T-helper 1 cell (primary cell): ENCODE results near the gene FBXL13.
"Not testable (repeated sequence)": the region's sequence is repeated elsewhere in the genome, so short reads cannot be mapped to it uniquely, and the experiment has no call there.

ENCODE experiments used
- DNase-seq, 5 donors: peaks; one replicate each; pipeline ENCODE4 v3.0.0-alpha.2; 2012 to 2020

Gene FBXL13

GRCh38 chr7:102843850-102844249, 230.7 kb downstream of the FBXL13 start:
- DNase-seq: peak in 1 of 5 donors; percentile 22

GRCh38 chr7:102842284-102842683, 232.3 kb downstream of the FBXL13 start:
- no peak for DNase-seq

- no peak for DNase-seq
Observed at GRCh38 chr7:102841290-102841689, 233.3 kb downstream of the FBXL13 start.

GRCh38 chr7:102840404-102840803, 234.2 kb downstream of the FBXL13 start:
- no peak for DNase-seq

- DNase-seq: not testable (repeated sequence)
Observed at GRCh38 chr7:102838572-102839101, 236.0 kb downstream of the FBXL13 start.

- DNase-seq: no peak
Observed at GRCh38 chr7:102837802-102838201, 236.8 kb downstream of the FBXL13 start.

- no peak for DNase-seq
Observed at GRCh38 chr7:102836977-102837376, 237.6 kb downstream of the FBXL13 start.

GRCh38 chr7:102836191-102836919, 238.2 kb downstream of the FBXL13 start:
- no peak for DNase-seq

- DNase-seq: peak in 1 of 5 donors; percentile 85
Observed at GRCh38 chr7:102834999-102835398, 239.6 kb downstream of the FBXL13 start.

- no peak for DNase-seq
Observed at GRCh38 chr7:102834466-102834865, 240.1 kb downstream of the FBXL13 start.

- DNase-seq: no peak
Observed at GRCh38 chr7:102833343-102833742, 241.3 kb downstream of the FBXL13 start.

- DNase-seq: no peak
Observed at GRCh38 chr7:102832674-102833073, 241.9 kb downstream of the FBXL13 start.

- no peak for DNase-seq
Observed at GRCh38 chr7:102830197-102830596, 244.4 kb downstream of the FBXL13 start.

GRCh38 chr7:102829075-102829474, 245.5 kb downstream of the FBXL13 start:
- no peak for DNase-seq

GRCh38 chr7:102828286-102828685, 246.3 kb downstream of the FBXL13 start:
- DNase-seq: no peak

GRCh38 chr7:102823390-102824119, 251.0 kb downstream of the FBXL13 start:
- DNase-seq: no peak

- no peak for DNase-seq
Observed at GRCh38 chr7:102821994-102822747, 252.4 kb downstream of the FBXL13 start.

- no peak for DNase-seq
Observed at GRCh38 chr7:102819151-102819550, 255.4 kb downstream of the FBXL13 start.

- no peak for DNase-seq
Observed at GRCh38 chr7:102817616-102818573, 256.7 kb downstream of the FBXL13 start.

GRCh38 chr7:102814025-102814471, 260.5 kb downstream of the FBXL13 start:
- DNase-seq: peak in 1 of 5 donors; percentile 66

- no peak for DNase-seq
Observed at GRCh38 chr7:102813191-102814024, 261.2 kb downstream of the FBXL13 start.
